ENCODE data around the gene CHST5. TPM values are rescaled to one million over a fixed set of nuclear protein-coding genes. Genes with fewer than 3 reads are reported as not detected.

The CHST5 gene
- total and polyA plus RNA-seq, 7 experiments from 2014 or later, result not detected

GRCh38 chr16:75556431-75556950 is 20.6 kb upstream of the CHST5 start:
- Histone ChIP-seq H3K9me3 (ENCODE audit: control insufficient read depth in 2 of 3, low read length in 3 of 3) (no peaks in the 10 kb centered on the region), H3K4me1 (ENCODE audit: control insufficient read depth in 2 of 2, insufficient read depth in 2 of 2, low read length in 2 of 2) (peaks cover 10% of the 10 kb centered on the region in 2 donors), H3K27me3 (ENCODE audit: control insufficient read depth in 2 of 2, insufficient read depth in 2 of 2, low read length in 2 of 2) (no peaks in the 10 kb centered on the region), H3K4me3 (ENCODE audit: low read length) (peak overlapping the region; percentile 84), H3K36me3 (ENCODE audit: control insufficient read depth in 2 of 3, insufficient read depth in 3 of 3, low read length in 3 of 3) (no peaks in the 10 kb centered on the region), H3K27ac (ENCODE audit: low read depth, low read length) (peak overlapping the region; percentile 66)
- CTCF ChIA-PET, result interaction anchor here (0.6 to 1.1 kb wide), 5 partner anchors 10 to 91 kb away, joined by 3 to 4 read pairs (median 3); partner anchors contain the start of genes GABARAPL2 and TMEM170A
- Mint-ChIP-seq H3K27ac (peak overlapping the region; percentile 81 to 97 (median 89)), H3K36me3 (no peaks in the 10 kb centered on the region), H3K27me3 (peaks cover 0 to 33% (median 5%) of the 10 kb centered on the region in 5 donors), H3K9me3 (no peaks in the 10 kb centered on the region), H3K4me1 (peaks cover 5 to 14% (median 10%) of the 10 kb centered on the region in 7 donors), H3K4me3 (peak overlapping the region; percentile 74 to 93 (median 88))
- intact Hi-C loops (cut with micrococcal nuclease), result loop anchor here (1.0 to 5.0 kb wide), 14 partner anchors 10 to 1635 kb away; partner anchors contain the start of genes ADAT1 (in 2 of the 2), CFDP1 (in 2 of the 2), GABARAPL2 (in 2 of the 2) and KARS1 (in 2 of the 2)
- ATAC-seq (no peak), DNase-seq (no peak)
- POLR2A ChIA-PET, result interaction anchor here (0.8 to 4.6 kb wide), 5 partner anchors 10 to 123 kb away, joined by 4 to 36 read pairs (median 10); partner anchors contain the start of genes ADAT1, CFDP1, GABARAPL2 and KARS1

- ATAC-seq (peak; percentile 98), DNase-seq (peak; percentile 91 to 97 (median 93))
- POLR2A ChIA-PET, result interaction anchor here (0.8 to 4.6 kb wide), 5 partner anchors 10 to 122 kb away, joined by 3 to 36 read pairs (median 10); partner anchors contain the start of genes ADAT1, CFDP1, GABARAPL2 and KARS1
- CTCF ChIA-PET, result interaction anchor here (0.6 to 1.1 kb wide), 6 partner anchors 11 to 91 kb away, joined by 3 to 4 read pairs (median 3); partner anchors contain the start of genes GABARAPL2 and TMEM170A
- peak within 1 kb of the TSS; percentile 66 for H3K27ac ChIP-seq (ENCODE audit: low read depth, low read length)
- H3K27me3 ChIP-seq (ENCODE audit: control insufficient read depth in 2 of 2, insufficient read depth in 2 of 2, low read length in 2 of 2), result no peaks in the 10 kb centered on the region
- H3K36me3 ChIP-seq (ENCODE audit: control insufficient read depth in 2 of 3, insufficient read depth in 3 of 3, low read length in 3 of 3), result no peaks in the 10 kb centered on the region
- Mint-ChIP-seq H3K27me3 (peaks cover 0 to 33% (median 5%) of the 10 kb centered on the region in 5 donors), H3K4me3 (peak within 1 kb of the TSS; percentile 74 to 93 (median 88)), H3K27ac (peak within 1 kb of the TSS; percentile 81 to 97 (median 89)), H3K9me3 (no peaks in the 10 kb centered on the region), H3K36me3 (no peaks in the 10 kb centered on the region), H3K4me1 (peaks cover 5 to 14% (median 10%) of the 10 kb centered on the region in 7 donors)
- intact Hi-C loops (cut with micrococcal nuclease), result loop anchor here (1.0 to 5.0 kb wide), 14 partner anchors 10 to 1635 kb away; partner anchors contain the start of genes ADAT1 (in 2 of the 2), CFDP1 (in 2 of the 2), GABARAPL2 (in 2 of the 2) and KARS1 (in 2 of the 2)
- peaks cover 10% of the 10 kb centered on the region in 2 donors for H3K4me1 ChIP-seq (ENCODE audit: control insufficient read depth in 2 of 2, insufficient read depth in 2 of 2, low read length in 2 of 2)
- peak within 1 kb of the TSS; percentile 84 for H3K4me3 ChIP-seq (ENCODE audit: low read length)
- no peaks in the 10 kb centered on the region for H3K9me3 ChIP-seq (ENCODE audit: control insufficient read depth in 2 of 3, low read length in 3 of 3)
Measured at GRCh38 chr16:75555707-75556430, 20.0 kb upstream of the CHST5 start, which contains the start of gene TMEM231. Gene TMEM231, minus strand, starts transcription at chr16:75556252. Its CDS starts 43 bp downstream, at chr16:75556209.

DNA sequence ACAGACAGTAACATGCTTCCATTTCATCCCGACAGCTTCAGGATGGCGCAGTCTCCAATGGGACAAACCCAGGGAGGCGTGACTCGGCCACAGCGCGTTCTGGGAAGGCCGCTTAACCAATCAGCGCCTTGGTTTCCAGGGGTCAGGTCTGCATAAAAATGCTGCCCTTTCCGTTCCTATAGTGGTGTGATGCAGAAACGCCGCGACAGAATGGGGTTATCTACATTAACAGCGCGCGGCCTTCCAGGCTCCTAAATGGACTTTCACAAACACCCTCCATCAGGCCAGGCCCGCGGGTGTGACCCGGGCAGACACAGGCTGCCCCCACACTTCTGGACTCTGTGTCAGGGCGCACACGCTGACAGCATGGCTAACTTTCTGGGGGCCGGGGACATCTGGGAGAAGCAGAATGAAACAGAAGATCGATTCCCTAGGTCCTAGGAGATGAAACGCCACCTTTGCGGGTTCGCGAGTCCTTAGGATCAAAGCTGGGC is 19.4 kb upstream of the CHST5 start:
- Histone ChIP-seq H3K4me1 (ENCODE audit: control insufficient read depth in 2 of 2, insufficient read depth in 2 of 2, low read length in 2 of 2) (peaks cover 10 to 11% of the 10 kb centered on the region in 2 donors), H3K9me3 (ENCODE audit: control insufficient read depth in 2 of 3, low read length in 3 of 3) (no peaks in the 10 kb centered on the region), H3K27ac (ENCODE audit: low read depth, low read length) (peak overlapping the region; percentile 66), H3K36me3 (ENCODE audit: control insufficient read depth in 2 of 3, insufficient read depth in 3 of 3, low read length in 3 of 3) (no peaks in the 10 kb centered on the region), H3K27me3 (ENCODE audit: control insufficient read depth in 2 of 2, insufficient read depth in 2 of 2, low read length in 2 of 2) (no peaks in the 10 kb centered on the region), H3K4me3 (ENCODE audit: low read length) (peak overlapping the region; percentile 84)
- DNase-seq, result peak in 1 of 9 donors; percentile 29
- no peaks in the 10 kb centered on the region for H3K36me3 Mint-ChIP-seq
- peak overlapping the region in 7 of 9 donors; percentile 19 to 90 (median 81) for H3K27ac Mint-ChIP-seq
- ChIA-PET POLR2A (interaction anchor here (0.9 to 4.6 kb wide), 4 partner anchors 11 to 93 kb away, joined by 3 to 36 read pairs (median 13); partner anchors contain the start of genes ADAT1, GABARAPL2, KARS1 and TERF2IP), CTCF (interaction anchor here (1.1 kb wide), 5 partner anchors 21 to 93 kb away, joined by 3 to 4 read pairs (median 3); partner anchors contain the start of gene TMEM170A)
- ATAC-seq, result no peak
- H3K4me3 Mint-ChIP-seq, result peak overlapping the region; percentile 74 to 93 (median 88)
- H3K27me3 Mint-ChIP-seq, result peaks cover 0 to 33% (median 5%) of the 10 kb centered on the region in 5 donors
- intact Hi-C loops (cut with micrococcal nuclease), result loop anchor here (5.0 kb wide), 4 partner anchors 93 to 1258 kb away; partner anchors contain the start of genes PSMD7 (in 1 of the 2), TMEM170A (in 1 of the 2), ZFP1 (in 1 of the 2) and ZNRF1 (in 1 of the 2)
- no peaks in the 10 kb centered on the region for H3K9me3 Mint-ChIP-seq
- H3K4me1 Mint-ChIP-seq, result peaks cover 5 to 14% (median 10%) of the 10 kb centered on the region in 7 donors

GRCh38 chr16:75552951-75553350 is 17.0 kb upstream of the CHST5 start:
- Mint-ChIP-seq H3K27me3 (peaks cover 3 to 21% (median 10%) of the 10 kb centered on the region in 5 donors), H3K4me3 (no peak overlapping the region), H3K36me3 (no peaks in the 10 kb centered on the region), H3K4me1 (peaks cover 5 to 20% (median 10%) of the 10 kb centered on the region in 7 donors), H3K27ac (no peak overlapping the region), H3K9me3 (no peaks in the 10 kb centered on the region)
- ChIA-PET POLR2A (interaction anchor here (0.6 to 1.6 kb wide), 2 partner anchors 84 to 95 kb away, joined by 3 to 4 read pairs; partner anchors contain the start of genes KARS1 and TERF2IP), CTCF (no interaction called here)
- no peak overlapping the region for H3K4me3 ChIP-seq (ENCODE audit: low read length)
- H3K9me3 ChIP-seq (ENCODE audit: control insufficient read depth in 2 of 3, low read length in 3 of 3), result no peaks in the 10 kb centered on the region
- H3K4me1 ChIP-seq (ENCODE audit: control insufficient read depth in 2 of 2, insufficient read depth in 2 of 2, low read length in 2 of 2), result peaks cover 10 to 13% of the 10 kb centered on the region in 2 donors
- no peaks in the 10 kb centered on the region for H3K27me3 ChIP-seq (ENCODE audit: control insufficient read depth in 2 of 2, insufficient read depth in 2 of 2, low read length in 2 of 2)
- no peak overlapping the region for H3K27ac ChIP-seq (ENCODE audit: low read depth, low read length)
- no peak for ATAC-seq
- DNase-seq, result no peak
- intact Hi-C loops (cut with micrococcal nuclease), result no loop called here
- H3K36me3 ChIP-seq (ENCODE audit: control insufficient read depth in 2 of 3, insufficient read depth in 3 of 3, low read length in 3 of 3), result no peaks in the 10 kb centered on the region

- Histone ChIP-seq H3K9me3 (ENCODE audit: control insufficient read depth in 2 of 3, low read length in 3 of 3) (no peaks in the 10 kb centered on the region), H3K36me3 (ENCODE audit: control insufficient read depth in 2 of 3, insufficient read depth in 3 of 3, low read length in 3 of 3) (no peaks in the 10 kb centered on the region), H3K27ac (ENCODE audit: low read depth, low read length) (no peak overlapping the region), H3K27me3 (ENCODE audit: control insufficient read depth in 2 of 2, insufficient read depth in 2 of 2, low read length in 2 of 2) (no peaks in the 10 kb centered on the region), H3K4me1 (ENCODE audit: control insufficient read depth in 2 of 2, insufficient read depth in 2 of 2, low read length in 2 of 2) (peaks cover 2 to 8% of the 10 kb centered on the region in 2 donors), H3K4me3 (ENCODE audit: low read length) (no peak overlapping the region)
- peak; percentile 83 for ATAC-seq
- Mint-ChIP-seq H3K27me3 (peaks cover 5 to 22% (median 10%) of the 10 kb centered on the region in 5 donors), H3K4me3 (no peak overlapping the region), H3K27ac (peak overlapping the region in 1 of 9 donors; percentile 55), H3K9me3 (no peaks in the 10 kb centered on the region), H3K4me1 (peaks cover 0 to 12% (median 4%) of the 10 kb centered on the region in 7 donors), H3K36me3 (peaks cover 0 to 3% (median 0%) of the 10 kb centered on the region in 5 donors)
- ChIA-PET CTCF (interaction anchor here (0.6 to 1.4 kb wide), 3 partner anchors 19 to 316 kb away, joined by 3 read pairs; no protein-coding TSS in a partner anchor), POLR2A (no interaction called here)
- DNase-seq, result peak in 5 of 9 donors; percentile 7 to 36 (median 15)
- intact Hi-C loops (cut with micrococcal nuclease), result no loop called here
Measured at GRCh38 chr16:75550211-75550662, 14.3 kb upstream of the CHST5 start.
